IMR-90 (cell line): ENCODE data around the gene ATP2C2. TPM values are rescaled to one million over a fixed set of nuclear protein-coding genes. Genes with fewer than 3 reads are reported as not detected.

Experiments used
- ATAC-seq: fragments of 200-7000 bp; cut with Tn5 transposase; 2 replicates; pipeline ENCODE4 v1.9.1; 2020; ENCODE audit warnings: low read depth, mild to moderate bottlenecking, moderate library complexity
- BruUV-seq: library from RNA; stranded (reverse); fragments of 400-500 nt; replicated peaks from 2 replicates; lab custom pipeline; 2021; lab: Mats Ljungman, UMichigan
- CTCF ChIA-PET: fragments of 300-600 bp; formaldehyde crosslinking; extraction: SDS; loops from one replicate; lab custom pipeline; 2021; ENCODE audit warnings: antibody characterized with exemption; lab: Yijun Ruan, JAX
- POLR2A ChIA-PET: fragments of 300-600 bp; sonication (Branson Sonifier 250); formaldehyde crosslinking; loops from one replicate; lab custom pipeline; 2022; ENCODE audit warnings: antibody characterized with exemption; ENCODE audit not compliant: unreplicated experiment; lab: Charles Lee
- DNase-seq: peaks from one replicate; pipeline ENCODE4 v3.0.0; 2013
- H2AFZ ChIP-seq: replicated peaks from 2 replicates; pipeline ENCODE3; 2013; ENCODE audit warnings: low read length, mild to moderate bottlenecking; ENCODE audit not compliant: poor library complexity
- H2AK5ac ChIP-seq: 2 replicates; pipeline ENCODE4 v1.6.1; 2013; ENCODE audit warnings: low read depth, low read length, inconsistent platforms
- H2AK9ac ChIP-seq: replicated peaks from 2 replicates; pipeline ENCODE3; 2013; ENCODE audit warnings: mild to moderate bottlenecking, low read depth, low read length, moderate library complexity; ENCODE audit not compliant: poor library complexity
- H2BK120ac ChIP-seq: 2 replicates; pipeline ENCODE4 v1.6.1; 2013; ENCODE audit warnings: low read depth, low read length, inconsistent platforms
- H2BK15ac ChIP-seq: 3 replicates; pipeline ENCODE4 v1.6.1; 2013; ENCODE audit warnings: low read depth, low read length, inconsistent platforms
- H2BK20ac ChIP-seq: 2 replicates; pipeline ENCODE4 v1.6.1; 2013; ENCODE audit warnings: low read depth, mild to moderate bottlenecking, inconsistent platforms, low read length, moderate library complexity
- H2BK5ac ChIP-seq: 2 replicates; pipeline ENCODE4 v1.6.1; 2013; ENCODE audit warnings: mild to moderate bottlenecking, low read depth, low read length, inconsistent platforms; ENCODE audit not compliant: poor library complexity, severe bottlenecking
- H3K14ac ChIP-seq: replicated peaks from 2 replicates; pipeline ENCODE4 v1.6.1; 2013; ENCODE audit warnings: low read depth, low read length, inconsistent platforms
- H3K18ac ChIP-seq: 2 replicates; pipeline ENCODE4 v1.6.1; 2013; ENCODE audit warnings: low read depth, low read length, control low read depth
- H3K23ac ChIP-seq: 2 replicates; pipeline ENCODE4 v1.6.1; 2013; ENCODE audit warnings: low read depth, low read length, inconsistent platforms
- H3K27ac ChIP-seq: 2 replicates; pipeline ENCODE4 v1.5.1; 2013; ENCODE audit warnings: mild to moderate bottlenecking, control low read depth, low read length; ENCODE audit not compliant: insufficient read depth
- H3K27me3 ChIP-seq: 2 replicates; pipeline ENCODE4 v1.6.1; 2013; ENCODE audit warnings: low read length; ENCODE audit not compliant: control insufficient read depth, insufficient read depth
- H3K36me3 ChIP-seq: 2 replicates; pipeline ENCODE4 v1.6.1; 2013; ENCODE audit warnings: low read length, mixed read lengths; ENCODE audit not compliant: control insufficient read depth, insufficient read depth
- H3K4ac ChIP-seq: 2 replicates; pipeline ENCODE4 v1.6.1; 2013; ENCODE audit warnings: low read depth, low read length, inconsistent platforms
- H3K4me1 ChIP-seq: 2 replicates; pipeline ENCODE4 v1.6.1; 2013; ENCODE audit warnings: low read length, mixed read lengths; ENCODE audit not compliant: control insufficient read depth, insufficient read depth
- H3K4me2 ChIP-seq: 2 replicates; pipeline ENCODE4 v1.6.1; 2013; ENCODE audit warnings: low read depth, mild to moderate bottlenecking, control low read depth, low read length, moderate library complexity
- H3K4me3 ChIP-seq: 2 replicates; pipeline ENCODE4 v1.5.1; 2013; ENCODE audit warnings: low read depth, mild to moderate bottlenecking, control low read depth, low read length, moderate library complexity; ENCODE audit not compliant: insufficient read depth
- H3K56ac ChIP-seq: 2 replicates; pipeline ENCODE4 v1.6.1; 2013; ENCODE audit warnings: low read length, inconsistent platforms; ENCODE audit not compliant: insufficient read depth; ENCODE audit errors: extremely low read depth
- H3K79me1 ChIP-seq, 2 experiments: 2 replicates each; pipeline ENCODE4 v1.6.1; 2013; ENCODE audit warnings: low read length in 2 of 2, inconsistent platforms in 1 of 2, low read depth in 1 of 2
- H3K9ac ChIP-seq: 2 replicates; pipeline ENCODE4 v1.6.1; 2013; ENCODE audit warnings: low read depth, low read length, control low read depth
- H3K9me1 ChIP-seq: 2 replicates; pipeline ENCODE4 v1.6.1; 2013; ENCODE audit warnings: low read length, inconsistent platforms; ENCODE audit not compliant: insufficient read depth
- H3K9me3 ChIP-seq: 2 replicates; pipeline ENCODE4 v1.6.1; 2013; ENCODE audit warnings: low read length; ENCODE audit not compliant: control insufficient read depth, insufficient read depth
- H4K20me1 ChIP-seq: 2 replicates; pipeline ENCODE4 v1.6.1; 2013; ENCODE audit warnings: low read length, inconsistent platforms; ENCODE audit not compliant: insufficient read depth
- H4K5ac ChIP-seq: 2 replicates; pipeline ENCODE4 v1.6.1; 2013; ENCODE audit warnings: mild to moderate bottlenecking, low read depth, low read length, control low read depth
- H4K8ac ChIP-seq, 2 experiments: 2 replicates each; pipeline ENCODE4 v1.6.1; 2013; ENCODE audit warnings: low read depth in 2 of 2, low read length in 2 of 2, control low read depth in 1 of 2, inconsistent platforms in 1 of 2
- H4K91ac ChIP-seq: 2 replicates; pipeline ENCODE4 v1.6.1; 2013; ENCODE audit warnings: low read depth, low read length, inconsistent platforms; ENCODE audit not compliant: insufficient read depth
- BHLHE40 ChIP-seq: fragments of 150-350 bp; IDR thresholded peaks from 2 replicates; pipeline ENCODE4 v1.6.1; 2016; ENCODE audit warnings: mild to moderate bottlenecking, low read depth, low read length
- CEBPB ChIP-seq: IDR thresholded peaks from 2 replicates; pipeline ENCODE4 v1.6.1; 2012; ENCODE audit warnings: low read depth, low read length, improper control_type of control experiment
- CHD1 ChIP-seq: IDR thresholded peaks from 2 replicates; pipeline ENCODE4 v1.6.1; 2012; ENCODE audit warnings: low read depth, low read length, improper control_type of control experiment
- CTCF ChIP-seq: conservative IDR thresholded peaks from 2 replicates; pipeline ENCODE4 v1.5.1; 2012; ENCODE audit warnings: mild to moderate bottlenecking, low read depth, low read length, improper control_type of control experiment
- FOS ChIP-seq: fragments of 150-350 bp; IDR thresholded peaks from 2 replicates; pipeline ENCODE4 v1.6.1; 2016; ENCODE audit warnings: low read depth, low read length
- MAFK ChIP-seq: IDR thresholded peaks from 2 replicates; pipeline ENCODE4 v1.6.1; 2012; ENCODE audit warnings: low read depth, low read length, improper control_type of control experiment
- MAZ ChIP-seq: IDR thresholded peaks from 2 replicates; pipeline ENCODE4 v1.6.1; 2012; ENCODE audit warnings: low read depth, mild to moderate bottlenecking, low read length, improper control_type of control experiment, moderate library complexity, borderline replicate concordance
- POLR2A ChIP-seq: IDR thresholded peaks from 2 replicates; pipeline ENCODE4 v1.6.1; 2012; ENCODE audit warnings: mild to moderate bottlenecking, low read depth, low read length
- RAD21 ChIP-seq: IDR thresholded peaks from 2 replicates; pipeline ENCODE4 v1.6.1; 2012; ENCODE audit warnings: low read length, improper control_type of control experiment
- RCOR1 ChIP-seq: IDR thresholded peaks from 2 replicates; pipeline ENCODE4 v1.6.1; 2012; ENCODE audit warnings: mild to moderate bottlenecking, low read length, improper control_type of control experiment; ENCODE audit not compliant: insufficient replicate concordance
- RFX5 ChIP-seq: IDR thresholded peaks from 2 replicates; pipeline ENCODE4 v1.8.0; 2012; ENCODE audit warnings: low read depth, mild to moderate bottlenecking, low read length, moderate library complexity
- SMC3 ChIP-seq: fragments of 150-350 bp; IDR thresholded peaks from 2 replicates; pipeline ENCODE4 v1.6.1; 2016; ENCODE audit warnings: low read depth, mild to moderate bottlenecking, antibody characterized with exemption, low read length, moderate library complexity
- WGBS, 2 experiments: methylation state at CpG; one replicate each; pipeline versions ENCODE4 v1.1.5 to v1.1.7; 2013; ENCODE audit warnings: missing lambda C conversion rate in 2 of 2; ENCODE audit not compliant: insufficient read length in 1 of 2; ENCODE audit errors: extremely low coverage in 2 of 2; 5-methylcytosine and 5-hydroxymethylcytosine counted together
- dilution Hi-C: fragments of 300-500 bp; cut with HindIII; formaldehyde crosslinking; loops from one replicate; pipeline ENCODE4 v1.14.3; 2018; ENCODE audit warnings: low sequenced_read_pairs; ENCODE audit not compliant: unreplicated experiment
- in situ Hi-C: fragments of 300-500 bp; cut with MboI; formaldehyde crosslinking; loops from 3 replicates; pipeline ENCODE4 v1.14.3; 2019; ENCODE audit warnings: low sequenced_read_pairs, inconsistent platforms, mixed read lengths
- intact Hi-C: fragments of 100-400 bp; cut with micrococcal nuclease; formaldehyde crosslinking; loops from 2 replicates; pipeline ENCODE4 v1.10.0; 2022
- polyA plus RNA-seq, 3 experiments: library from polyadenylated mRNA; depleted of rRNA; stranded (reverse); fragments of >200 nt; gene quantifications; 2 replicates each; pipeline ENCODE4 v1.2.3, GENCODE V29; 2012; ENCODE audit warnings: low replicate concordance in 1 of 3
- total RNA-seq: library from RNA; depleted of rRNA; stranded (reverse); fragments of >200 nt; gene quantifications from 2 replicates; pipeline ENCODE4 v1.2.3, GENCODE V29; 2012
- TF ChIP-seq, protein P1 (sequence below): fragments of 150-350 bp; IDR thresholded peaks from 2 replicates; pipeline ENCODE4 v1.6.1; 2016; ENCODE audit warnings: low read depth, mild to moderate bottlenecking, low read length, moderate library complexity, borderline replicate concordance
- TF ChIP-seq, protein P2 (sequence below): fragments of 150-350 bp; IDR thresholded peaks from 2 replicates; pipeline ENCODE4 v1.6.1; 2017; ENCODE audit warnings: mild to moderate bottlenecking, antibody characterized with exemption, low read length, low read depth

The ATP2C2 gene
- total and polyA plus RNA-seq, 2 of the 4 experiments (the other 2 are of a cell fraction): not detected

- in situ Hi-C loops: no loop called here
- no TSS peak for BruUV-seq
- no peak overlapping the region for H3K14ac ChIP-seq
- ATAC-seq (no peak), DNase-seq (no peak)
- peak overlapping the region; percentile 41 for H2AFZ ChIP-seq
- no peak overlapping the region for H4K91ac ChIP-seq
- no peaks in the 10 kb centered on the region for H3K4me1 ChIP-seq
- no peak overlapping the region for H3K4me3 ChIP-seq
- no peaks in the 10 kb centered on the region for H3K27me3 ChIP-seq
- H3K9me3 ChIP-seq: peaks cover 7% of the 10 kb centered on the region
- peak overlapping the region; percentile 85 for H2AK9ac ChIP-seq
- H4K20me1 ChIP-seq: no peaks in the 10 kb centered on the region
- no peak overlapping the region for H3K4me2 ChIP-seq
- no peak overlapping the region for H2BK120ac ChIP-seq
- H3K23ac ChIP-seq: no peak overlapping the region; the same call in 1 of the 2 replicates
- no peak overlapping the region for H3K4ac ChIP-seq
- no peak overlapping the region for H4K8ac ChIP-seq
- H3K56ac ChIP-seq: no peak overlapping the region
- peaks cover 13 to 40% of the 10 kb centered on the region in 2 experiments for H3K79me1 ChIP-seq
- ChIA-PET CTCF (no interaction called here), POLR2A (interaction anchor here (0.6 kb wide), 1 partner anchor 25 kb away, joined by 4 read pairs; no protein-coding TSS in a partner anchor)
- H3K36me3 ChIP-seq: peaks cover 36% of the 10 kb centered on the region
- H4K5ac ChIP-seq: no peak overlapping the region
- H3K18ac ChIP-seq: no peak overlapping the region
- H2BK20ac ChIP-seq: no peak overlapping the region
- WGBS, 2 experiments: 85% methylated on average over 9 of the region's 24 CpGs; no CpG with 5 or more reads in 1 of the 2 experiments
- dilution Hi-C loops: no loop called here
- no peak overlapping the region for H2AK5ac ChIP-seq
- no peak overlapping the region for H2BK5ac ChIP-seq
- H3K9ac ChIP-seq: no peak overlapping the region
- intact Hi-C loops: no loop called here
- H3K27ac ChIP-seq: no peak overlapping the region
- no peak overlapping the region for H2BK15ac ChIP-seq
- 0 out of 2 replicates have a peak, but pooled peaks cover 6% of the 10 kb centered on the region for H3K9me1 ChIP-seq
- TF ChIP-seq, protein P1, sequence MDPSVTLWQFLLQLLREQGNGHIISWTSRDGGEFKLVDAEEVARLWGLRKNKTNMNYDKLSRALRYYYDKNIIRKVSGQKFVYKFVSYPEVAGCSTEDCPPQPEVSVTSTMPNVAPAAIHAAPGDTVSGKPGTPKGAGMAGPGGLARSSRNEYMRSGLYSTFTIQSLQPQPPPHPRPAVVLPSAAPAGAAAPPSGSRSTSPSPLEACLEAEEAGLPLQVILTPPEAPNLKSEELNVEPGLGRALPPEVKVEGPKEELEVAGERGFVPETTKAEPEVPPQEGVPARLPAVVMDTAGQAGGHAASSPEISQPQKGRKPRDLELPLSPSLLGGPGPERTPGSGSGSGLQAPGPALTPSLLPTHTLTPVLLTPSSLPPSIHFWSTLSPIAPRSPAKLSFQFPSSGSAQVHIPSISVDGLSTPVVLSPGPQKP: no peak
- no peak for TF ChIP-seq MAFK
- TF ChIP-seq POLR2A: no peak
- no peak for TF ChIP-seq BHLHE40
- no peak for TF ChIP-seq CTCF
- TF ChIP-seq, protein P2, sequence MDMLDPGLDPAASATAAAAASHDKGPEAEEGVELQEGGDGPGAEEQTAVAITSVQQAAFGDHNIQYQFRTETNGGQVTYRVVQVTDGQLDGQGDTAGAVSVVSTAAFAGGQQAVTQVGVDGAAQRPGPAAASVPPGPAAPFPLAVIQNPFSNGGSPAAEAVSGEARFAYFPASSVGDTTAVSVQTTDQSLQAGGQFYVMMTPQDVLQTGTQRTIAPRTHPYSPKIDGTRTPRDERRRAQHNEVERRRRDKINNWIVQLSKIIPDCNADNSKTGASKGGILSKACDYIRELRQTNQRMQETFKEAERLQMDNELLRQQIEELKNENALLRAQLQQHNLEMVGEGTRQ: no peak
- TF ChIP-seq RCOR1: no peak
- TF ChIP-seq MAZ: no peak
- no peak for TF ChIP-seq CEBPB
- no peak for TF ChIP-seq FOS
- no peak for TF ChIP-seq RAD21
- no peak for TF ChIP-seq RFX5
- TF ChIP-seq SMC3: no peak
- no peak for TF ChIP-seq CHD1
Measured at GRCh38 chr16:84462296-84463210, 94.2 kb downstream of the ATP2C2 start.
